ENCODE results near the gene CHURC1.
A peak's percentile ranks its signal among the peaks of the same experiment; 100 is the strongest.

Gene CHURC1

GRCh38 chr14:64956697-64957406 is 42.6 kb downstream of the CHURC1 start:
- no peak for DNase-seq

GRCh38 chr14:64958201-64958600 is 43.9 kb downstream of the CHURC1 start:
- no peak for DNase-seq

DNA sequence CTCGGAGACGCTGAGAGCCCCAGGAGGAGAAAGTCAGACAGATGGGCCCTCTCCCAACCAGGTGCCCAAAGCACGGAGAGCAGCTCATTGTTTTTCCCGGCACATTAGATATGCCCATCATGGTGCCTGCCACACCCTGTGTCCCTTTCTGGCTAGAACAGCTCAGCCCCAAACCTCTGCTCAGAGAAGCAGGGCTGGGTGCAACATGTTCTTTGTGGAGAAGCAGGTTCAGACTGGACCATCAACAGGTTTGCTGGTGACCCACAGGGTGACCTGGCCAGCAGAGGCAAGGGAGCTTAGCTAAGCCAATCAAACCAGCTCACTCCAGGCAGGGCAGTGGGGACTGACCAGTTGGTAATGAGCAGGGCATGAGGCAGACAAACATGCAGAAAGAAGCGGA is 44.5 kb downstream of the CHURC1 start:
- DNase-seq, result no peak

DNA sequence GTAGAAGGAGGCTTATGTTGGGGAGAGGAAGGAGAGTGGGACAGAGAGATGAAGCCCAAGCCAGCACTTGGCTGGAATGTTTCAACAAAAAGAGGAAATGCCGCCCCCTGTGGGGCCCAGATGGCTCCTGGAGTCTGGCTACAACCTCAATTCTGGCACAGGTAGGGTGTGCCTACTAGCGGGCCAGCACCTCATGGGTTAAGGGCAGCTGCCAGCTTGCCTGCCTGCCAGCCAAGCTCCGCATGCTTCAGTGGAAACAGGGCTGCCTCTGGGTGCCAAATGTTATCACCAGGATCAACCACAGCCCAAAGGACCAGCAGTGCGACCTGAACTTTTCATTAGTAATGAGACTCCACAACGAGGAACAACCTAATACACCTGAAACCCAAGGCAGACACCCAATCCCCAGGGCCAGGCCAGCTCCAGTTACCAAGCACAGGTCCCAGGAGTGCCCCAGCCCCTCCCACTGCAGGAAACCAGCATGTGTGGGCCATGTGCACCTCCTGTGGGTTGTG is 46.6 kb downstream of the CHURC1 start:
- no peak for DNase-seq

- no peak for DNase-seq
Measured at GRCh38 chr14:64963611-64964010, 49.4 kb downstream of the CHURC1 start.

DNA sequence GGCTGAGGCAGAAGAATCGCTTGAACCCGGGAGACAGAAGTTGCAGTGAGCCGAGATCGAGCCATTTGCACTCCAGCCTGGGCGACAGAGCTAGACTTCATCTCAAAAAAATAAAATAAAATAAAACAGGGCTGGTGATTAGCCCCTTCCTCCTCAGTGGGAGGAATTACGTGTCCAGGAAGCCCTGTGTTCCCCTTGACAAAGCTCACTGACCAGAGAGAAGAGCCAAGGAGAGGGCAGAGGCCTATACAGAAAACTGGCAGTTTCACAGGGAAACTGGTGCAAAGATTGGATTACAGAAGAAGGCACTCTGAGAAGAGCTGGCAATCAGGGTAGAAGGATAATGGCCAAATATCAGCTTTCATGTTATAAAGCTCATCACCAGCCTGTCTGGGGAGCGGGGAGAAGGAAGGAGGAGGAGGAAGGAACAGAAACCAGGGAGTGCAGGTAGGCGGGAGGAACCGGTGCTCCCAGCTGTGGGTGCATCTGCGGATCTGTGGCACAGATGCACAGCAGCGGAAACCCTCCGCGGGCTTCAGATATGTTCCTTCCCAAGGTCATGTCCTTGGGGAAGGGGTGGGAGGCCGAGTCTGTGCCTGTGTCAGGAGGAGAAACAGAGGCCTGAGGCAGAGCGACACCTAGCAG is 51.2 kb downstream of the CHURC1 start:
- no peak for DNase-seq

- DNase-seq, result no peak
Measured at GRCh38 chr14:64966976-64967375, 52.7 kb downstream of the CHURC1 start.

DNA sequence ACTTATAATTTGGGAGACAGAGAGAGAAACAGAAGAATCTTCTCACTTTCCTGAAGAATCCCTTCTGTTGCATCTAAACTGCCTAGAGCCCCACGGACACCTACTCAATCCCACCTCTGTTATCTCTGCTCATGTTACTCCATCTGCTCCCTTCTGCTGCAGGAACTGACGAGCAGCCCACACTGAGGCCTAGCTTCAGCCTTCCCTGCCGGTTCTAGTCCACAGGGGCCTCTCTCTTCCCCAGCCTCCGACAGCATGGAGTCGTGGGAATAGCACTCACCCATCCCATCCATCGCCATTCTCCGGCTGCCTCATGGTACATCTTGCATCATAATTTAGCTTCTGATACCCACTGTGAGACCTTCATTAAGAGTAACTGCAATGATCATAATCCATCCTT is 53.9 kb downstream of the CHURC1 start:
- peak; percentile 42 for DNase-seq

DNA sequence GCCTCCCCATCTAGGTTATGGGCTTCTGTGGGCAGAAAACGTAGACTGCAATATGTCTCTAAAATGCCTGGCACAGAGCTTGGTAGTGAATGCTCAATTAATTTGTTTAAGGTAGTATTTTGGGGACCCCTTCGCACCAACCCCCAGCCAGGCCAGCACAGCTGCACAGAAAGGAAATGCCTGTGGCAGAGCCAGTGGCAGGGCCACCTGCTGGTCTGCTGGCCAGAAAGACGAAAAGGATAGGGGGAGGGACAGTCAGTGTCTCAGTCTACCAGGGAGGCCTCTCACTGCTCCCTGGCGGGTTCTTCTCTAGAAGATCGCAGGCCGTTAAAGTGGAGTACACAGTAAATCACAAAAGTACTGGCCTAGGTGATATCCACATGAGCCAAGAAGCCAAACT is 54.4 kb downstream of the CHURC1 start:
- peak; percentile 56 for DNase-seq

GRCh38 chr14:64970041-64970440 is 55.8 kb downstream of the CHURC1 start:
- DNase-seq, result no peak

DNA sequence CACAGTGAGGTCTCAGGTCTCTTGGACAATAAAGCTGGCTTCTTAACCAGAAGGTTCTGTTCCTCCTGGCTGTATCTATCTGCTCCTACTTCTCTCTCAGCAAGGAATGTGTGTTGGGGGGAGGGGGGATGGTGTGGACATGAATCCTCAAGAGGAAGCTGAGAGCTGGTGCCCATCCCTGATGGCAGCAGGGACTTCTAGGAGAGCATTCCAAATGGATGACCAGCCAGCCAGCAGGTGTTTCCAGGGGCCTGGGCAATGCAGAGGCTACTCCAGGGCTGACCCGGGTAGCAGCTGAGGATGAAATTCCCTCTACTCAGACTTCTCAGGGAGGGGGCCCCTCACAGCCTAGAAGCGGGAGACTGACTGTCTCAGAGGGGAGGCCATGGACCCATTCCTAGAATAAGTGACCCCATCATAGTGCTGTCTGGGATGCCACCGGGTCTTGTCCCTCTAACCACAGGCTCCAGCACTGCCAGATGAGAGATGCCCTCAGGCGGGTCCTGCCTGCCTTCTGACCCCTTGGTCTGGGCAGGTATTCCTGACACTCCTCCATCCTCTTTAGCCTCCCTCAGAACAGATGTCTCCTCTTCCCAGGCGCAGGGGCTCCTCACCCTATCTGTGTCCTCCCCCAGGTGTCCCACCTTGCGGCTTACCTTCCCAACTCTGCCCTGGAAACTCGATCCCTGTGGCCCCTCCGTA is 56.7 kb downstream of the CHURC1 start:
- DNase-seq, result peak; percentile 33

- DNase-seq, result no peak
Measured at GRCh38 chr14:64971491-64971942, 57.3 kb downstream of the CHURC1 start.

- DNase-seq, result peak; percentile 40
Measured at GRCh38 chr14:64971943-64972791, 57.9 kb downstream of the CHURC1 start, which contains the start of gene RAB15. TSS of gene RAB15 (minus strand) at chr14:64972336. CDS start at chr14:64972076, 260 bp downstream.

- DNase-seq, result no peak
Measured at GRCh38 chr14:64973026-64973442, 58.8 kb downstream of the CHURC1 start.

DNA sequence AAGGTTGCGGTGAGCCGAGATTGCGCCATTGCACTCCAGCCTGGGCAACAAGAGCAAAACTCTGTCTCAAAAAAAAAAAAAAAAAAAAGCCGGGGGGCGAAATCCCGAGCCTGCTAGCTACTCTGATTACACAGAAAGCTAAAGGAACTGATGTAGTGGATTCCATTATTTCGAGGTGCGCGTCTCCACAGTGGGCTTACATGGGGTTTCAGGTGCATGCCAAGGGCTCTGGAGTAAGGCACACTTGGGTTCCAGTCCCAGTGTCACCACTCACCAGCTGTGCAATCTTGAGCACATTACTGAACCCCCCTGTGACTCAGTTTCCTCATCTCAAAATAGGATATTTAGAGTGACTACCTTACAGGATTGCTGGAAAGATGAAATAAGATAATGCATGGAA is 59.6 kb downstream of the CHURC1 start:
- DNase-seq, result no peak

GRCh38 chr14:64974563-64974962 is 60.3 kb downstream of the CHURC1 start:
- no peak for DNase-seq

GRCh38 chr14:64979336-64980074 is 65.2 kb downstream of the CHURC1 start:
- DNase-seq, result peak; percentile 35

DNA sequence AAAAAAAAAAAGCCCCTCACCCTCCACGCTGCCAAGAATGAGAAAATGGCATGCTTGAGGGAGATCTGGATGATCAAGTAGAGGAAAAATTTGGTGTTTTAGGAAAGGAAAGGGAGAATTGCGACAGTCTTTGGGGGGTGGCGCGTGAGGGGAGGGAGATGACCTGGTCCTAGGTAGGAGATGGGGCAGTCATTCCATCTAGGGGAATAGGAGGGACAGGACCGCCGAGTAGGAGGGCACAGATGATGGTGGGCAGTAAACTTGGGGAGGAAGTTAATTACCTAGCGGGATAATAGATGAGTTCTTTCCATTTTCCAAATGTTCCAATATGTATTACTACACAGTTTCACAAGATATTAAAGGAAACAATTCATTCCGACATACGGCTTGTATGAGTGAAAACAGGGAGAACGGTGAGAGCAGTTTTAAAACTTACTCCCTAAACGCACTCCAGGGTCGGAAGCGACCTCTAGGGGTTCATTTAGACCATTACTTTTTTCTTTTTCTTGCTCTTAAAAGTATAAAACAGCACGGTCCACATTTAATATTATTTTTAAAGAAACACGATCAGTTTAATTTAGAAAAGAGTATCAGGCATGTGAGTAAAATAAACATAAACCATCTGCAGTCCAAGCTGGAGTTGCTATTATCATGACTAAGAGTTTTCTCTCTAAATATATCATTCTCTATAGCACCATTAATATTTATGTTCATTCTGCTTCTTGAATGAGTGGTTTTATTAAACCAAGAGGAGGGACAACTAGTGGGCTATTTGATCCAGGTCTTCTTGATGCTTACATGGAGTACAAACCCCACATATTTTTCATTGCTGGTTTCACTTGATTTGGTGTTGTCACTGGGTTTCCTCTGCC is 69.4 kb downstream of the CHURC1 start:
- DNase-seq, result peak; percentile 56

Data from fibroblast of skin of scalp (primary cell).